Prostate gland (tissue), 1 donor: ENCODE measurements around the gene PSMF1.

ENCODE experiments used
- POLR2A ChIP-seq: fragments of 450-650 bp; IDR thresholded peaks from one replicate; pipeline ENCODE4 v1.6.1; 2016; ENCODE audit warnings: antibody characterized with exemption, mild to moderate bottlenecking
- POLR2AphosphoS5 ChIP-seq: sonication (generic); formaldehyde crosslinking; IDR thresholded peaks from one replicate; pipeline ENCODE4 v1.6.1; 2017; ENCODE audit warnings: antibody characterized with exemption

DNA sequence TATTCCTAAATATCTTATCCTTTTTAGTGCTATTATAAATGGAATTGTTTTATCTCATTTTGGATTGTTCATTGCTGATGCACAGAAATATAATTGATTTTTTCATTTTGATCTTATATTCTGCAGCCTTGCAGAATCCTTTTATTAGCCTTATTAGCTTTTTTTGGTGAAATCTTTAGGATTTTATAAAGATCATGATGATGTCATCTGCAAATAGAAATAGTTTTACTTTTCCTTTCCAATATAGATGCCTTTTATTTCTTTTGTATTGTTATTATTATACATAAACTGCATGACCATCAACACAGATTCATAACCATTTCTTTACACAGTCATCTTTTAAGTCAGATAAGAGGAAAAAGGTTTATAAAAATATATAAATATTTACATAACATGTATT, 16.9 kb upstream of the PSMF1 start:
- TF ChIP-seq POLR2A, result no peak
- TF ChIP-seq POLR2AphosphoS5, result no peak
